HG03469 (cell line): ENCODE results near the gene DAAM1.

Experiments used
- ATAC-seq: cut with Tn5 transposase; IDR thresholded peaks from one replicate; pipeline ENCODE4 v1.9.1; 2021; ENCODE audit warnings: mild to moderate bottlenecking, moderate library complexity, moderate number of reproducible peaks; ENCODE audit not compliant: unreplicated experiment

Gene DAAM1

DNA sequence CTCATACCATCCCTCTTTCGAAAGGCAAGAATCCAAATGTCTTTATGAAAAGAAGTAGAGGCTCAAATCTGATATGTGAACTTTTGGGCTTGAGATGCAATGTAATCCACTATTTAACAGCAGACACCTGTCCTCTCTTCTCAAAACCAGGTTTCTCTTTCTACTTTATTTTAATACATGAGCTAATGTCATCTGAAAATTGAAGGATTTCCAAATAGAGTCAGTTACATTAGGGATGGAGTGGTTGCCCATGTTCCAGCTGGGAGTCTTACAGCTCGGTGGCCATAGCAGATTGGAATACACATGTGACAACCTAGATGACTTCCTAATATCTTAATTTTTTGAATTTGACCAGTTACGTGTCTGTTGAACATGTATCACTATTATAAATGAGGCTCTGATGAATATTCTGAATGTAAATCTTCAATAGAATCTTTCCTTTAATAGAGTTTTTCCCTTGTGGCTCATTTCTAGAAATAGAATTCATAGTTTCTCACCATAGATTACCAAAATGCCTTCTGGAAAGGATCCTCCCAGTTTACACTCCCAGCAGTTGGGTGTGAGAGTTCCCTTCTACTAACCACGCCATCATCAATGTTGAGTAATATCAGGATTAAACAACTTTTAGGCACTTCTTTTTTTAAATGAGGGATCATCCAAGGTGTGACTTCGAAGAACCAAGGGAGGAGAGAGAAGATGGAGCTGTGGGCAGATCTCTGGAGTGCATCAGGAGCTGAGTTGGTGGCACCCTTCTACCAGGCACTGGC is 227.6 kb downstream of the DAAM1 start:
- no peak for ATAC-seq

DNA sequence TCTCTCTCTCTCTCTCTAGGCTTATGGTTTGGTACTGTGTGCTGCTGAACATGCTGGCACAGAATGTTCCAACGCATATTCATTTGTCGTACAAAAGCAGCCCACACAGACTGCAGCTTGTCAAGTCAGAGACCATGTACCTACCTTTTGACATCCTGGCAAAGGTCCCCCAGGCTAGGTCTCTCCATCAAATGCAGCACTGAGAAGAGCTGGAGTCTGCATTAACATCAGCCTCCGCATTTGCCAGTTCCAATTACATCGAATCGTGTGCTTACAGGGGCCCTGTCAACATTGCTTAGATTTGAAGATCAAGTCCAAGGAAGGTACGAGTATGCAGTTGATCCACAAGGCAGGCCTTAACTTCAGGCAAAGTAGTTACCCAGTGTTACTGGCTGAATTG is 228.8 kb downstream of the DAAM1 start:
- ATAC-seq, result no peak

DNA sequence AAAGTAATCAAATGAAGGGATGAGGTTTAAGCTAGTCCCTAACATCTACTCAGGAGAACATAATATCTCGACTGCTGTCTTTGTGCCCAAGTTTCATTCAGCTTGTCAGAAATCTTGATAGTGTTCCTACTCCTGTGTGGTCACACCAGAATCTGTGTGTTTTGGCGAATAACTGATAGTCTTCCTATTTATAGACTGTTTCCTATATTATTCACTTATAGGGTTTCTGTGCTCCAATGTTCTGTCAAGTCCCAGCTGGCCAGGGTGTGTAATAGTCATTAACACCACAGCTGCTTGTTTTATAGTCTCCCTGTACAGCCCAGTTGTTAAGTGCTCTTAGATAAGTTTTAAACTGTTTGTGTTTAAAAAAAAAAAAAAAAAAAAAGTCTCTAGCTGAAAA is 230.8 kb downstream of the DAAM1 start:
- no peak for ATAC-seq
